Neural progenitor cell (in vitro differentiated cells): Measurements from ENCODE around the gene MYCBP2. TPM values are rescaled to one million over a fixed set of nuclear protein-coding genes. Genes with fewer than 3 reads are reported as not detected.

ENCODE experiments used
- DNase-seq: peaks from one replicate; pipeline ENCODE4 v3.0.0-alpha.2; 2016; ENCODE audit warnings: low spot score
- H2AFZ ChIP-seq: fragments of 200-600 bp; sonication (generic); replicated peaks from 2 replicates; pipeline ENCODE4 v1.6.1; 2016; ENCODE audit warnings: antibody characterized with exemption
- H3F3A ChIP-seq: fragments of 200-600 bp; sonication (generic); 2 replicates; pipeline ENCODE4 v1.6.1; 2016; ENCODE audit warnings: antibody characterized with exemption, low read depth
- H3K27ac ChIP-seq: fragments of 200-600 bp; sonication (generic); 2 replicates; pipeline ENCODE4 v1.5.1; 2016; ENCODE audit warnings: mild to moderate bottlenecking
- H3K27me3 ChIP-seq: fragments of 200-600 bp; sonication (generic); 2 replicates; pipeline ENCODE4 v1.6.1; 2016; ENCODE audit warnings: mild to moderate bottlenecking, moderate library complexity
- H3K36me3 ChIP-seq: fragments of 200-600 bp; sonication (generic); 2 replicates; pipeline ENCODE4 v1.5.1; 2016
- H3K4me1 ChIP-seq: fragments of 200-600 bp; sonication (generic); 2 replicates; pipeline ENCODE4 v1.6.1; 2016; ENCODE audit warnings: mixed run types
- H3K4me2 ChIP-seq: fragments of 200-600 bp; sonication (generic); 2 replicates; pipeline ENCODE4 v1.6.1; 2016
- H3K4me3 ChIP-seq: fragments of 200-600 bp; sonication (generic); 2 replicates; pipeline ENCODE4 v1.5.1; 2016
- H3K79me2 ChIP-seq: fragments of 200-600 bp; sonication (generic); 2 replicates; pipeline ENCODE4 v1.6.1; 2016; ENCODE audit warnings: low read depth
- H3K9ac ChIP-seq: fragments of 200-600 bp; sonication (generic); 2 replicates; pipeline ENCODE4 v1.6.1; 2016
- H3K9me3 ChIP-seq: fragments of 200-600 bp; sonication (generic); 2 replicates; pipeline ENCODE4 v1.5.1; 2016; ENCODE audit warnings: low read depth
- H4K20me1 ChIP-seq: fragments of 200-600 bp; sonication (generic); 2 replicates; pipeline ENCODE4 v1.6.1; 2016; ENCODE audit warnings: low read depth
- H3K27ac Mint-ChIP-seq: 3 replicates; pipeline ENCODE4 v1.8.0; 2021; ENCODE audit warnings: mixed read lengths
- H3K27me3 Mint-ChIP-seq: 2 replicates; pipeline ENCODE4 v1.8.0; 2022; ENCODE audit warnings: low read depth, mild to moderate bottlenecking, inconsistent platforms, moderate library complexity, mixed read lengths; ENCODE audit not compliant: insufficient read depth
- H3K36me3 Mint-ChIP-seq: 3 replicates; pipeline ENCODE4 v1.8.0; 2021; ENCODE audit warnings: mixed read lengths
- H3K4me1 Mint-ChIP-seq: 3 replicates; pipeline ENCODE4 v1.8.0; 2021; ENCODE audit warnings: mixed read lengths
- H3K4me3 Mint-ChIP-seq: 3 replicates; pipeline ENCODE4 v1.8.0; 2021; ENCODE audit warnings: mild to moderate bottlenecking, moderate library complexity, mixed read lengths
- H3K9me3 Mint-ChIP-seq: 3 replicates; pipeline ENCODE4 v1.8.0; 2020; ENCODE audit warnings: mixed read lengths
- CTCF ChIP-seq: fragments of 200-600 bp; sonication (generic); IDR thresholded peaks from 2 replicates; pipeline ENCODE4 v1.5.1; 2017; ENCODE audit warnings: antibody characterized with exemption, mild to moderate bottlenecking
- EZH2 ChIP-seq: fragments of 200-600 bp; sonication (generic); IDR thresholded peaks from 2 replicates; pipeline ENCODE4 v1.6.1; 2017; ENCODE audit warnings: antibody characterized with exemption, mild to moderate bottlenecking, moderate library complexity
- EZH2phosphoT487 ChIP-seq: fragments of 200-600 bp; sonication (generic); IDR thresholded peaks from 2 replicates; pipeline ENCODE4 v1.6.1; 2017; ENCODE audit warnings: antibody characterized with exemption
- total RNA-seq: library from RNA; depleted of rRNA; stranded (reverse); fragments of >200 nt; gene quantifications from 2 replicates; pipeline ENCODE4 v1.2.3, GENCODE V29; 2015; ENCODE audit warnings: low replicate concordance

The MYCBP2 gene
- total RNA-seq, 1 donor from 2014 or later = 37.8 TPM

GRCh38 chr13:77185721-77186120, 141.2 kb downstream of the MYCBP2 start:
- TF ChIP-seq EZH2 (no peak), CTCF (no peak), EZH2phosphoT487 (no peak)
- Histone ChIP-seq H3K79me2 (no peaks in the 10 kb centered on the region), H2AFZ (no peak overlapping the region), H3K9ac (no peak overlapping the region), H3K4me1 (no peaks in the 10 kb centered on the region), H3K27me3 (no peaks in the 10 kb centered on the region), H3F3A (no peaks in the 10 kb centered on the region), H3K9me3 (no peaks in the 10 kb centered on the region), H3K27ac (no peak overlapping the region), H3K36me3 (peaks cover 3% of the 10 kb centered on the region), H3K4me3 (no peak overlapping the region), H4K20me1 (no peaks in the 10 kb centered on the region), H3K4me2 (no peak overlapping the region)
- H3K9me3 Mint-ChIP-seq = no peaks in the 10 kb centered on the region
- no peak overlapping the region for H3K4me3 Mint-ChIP-seq
- H3K27ac Mint-ChIP-seq = no peak overlapping the region
- DNase-seq = no peak
- peaks cover 16% of the 10 kb centered on the region for H3K36me3 Mint-ChIP-seq
- H3K27me3 Mint-ChIP-seq = no peaks in the 10 kb centered on the region
- no peaks in the 10 kb centered on the region for H3K4me1 Mint-ChIP-seq

- Histone ChIP-seq H3K4me2 (no peak overlapping the region), H3F3A (no peaks in the 10 kb centered on the region), H3K4me3 (no peak overlapping the region), H3K36me3 (peaks cover 7% of the 10 kb centered on the region), H4K20me1 (no peaks in the 10 kb centered on the region), H3K27me3 (no peaks in the 10 kb centered on the region), H3K9me3 (no peaks in the 10 kb centered on the region), H3K79me2 (no peaks in the 10 kb centered on the region), H3K9ac (no peak overlapping the region), H2AFZ (no peak overlapping the region), H3K27ac (no peak overlapping the region), H3K4me1 (no peaks in the 10 kb centered on the region)
- H3K9me3 Mint-ChIP-seq = no peaks in the 10 kb centered on the region
- H3K4me3 Mint-ChIP-seq = no peak overlapping the region
- H3K36me3 Mint-ChIP-seq = peaks cover 18% of the 10 kb centered on the region
- H3K27me3 Mint-ChIP-seq = no peaks in the 10 kb centered on the region
- TF ChIP-seq CTCF = no peak
- no peak for TF ChIP-seq EZH2phosphoT487
- no peak for TF ChIP-seq EZH2
- H3K27ac Mint-ChIP-seq = no peak overlapping the region
- DNase-seq = no peak
- H3K4me1 Mint-ChIP-seq = no peaks in the 10 kb centered on the region
Measured at GRCh38 chr13:77184455-77184854, 142.4 kb downstream of the MYCBP2 start.

GRCh38 chr13:77180011-77180410, 146.9 kb downstream of the MYCBP2 start:
- no peaks in the 10 kb centered on the region for H3K4me1 Mint-ChIP-seq
- H3K9me3 Mint-ChIP-seq = no peaks in the 10 kb centered on the region
- H3K27me3 Mint-ChIP-seq = no peaks in the 10 kb centered on the region

More at GRCh38 chr13:77180011-77180410, 146.9 kb downstream of the MYCBP2 start:
- H3K27ac Mint-ChIP-seq = no peak overlapping the region
- peaks cover 4% of the 10 kb centered on the region for H3K36me3 ChIP-seq
- no peak overlapping the region for H3K4me2 ChIP-seq
- no peak overlapping the region for H3K4me3 Mint-ChIP-seq
- no peaks in the 10 kb centered on the region for H3K9me3 ChIP-seq
- no peaks in the 10 kb centered on the region for H4K20me1 ChIP-seq
- H3K4me3 ChIP-seq = no peak overlapping the region
- H3K9ac ChIP-seq = no peak overlapping the region
- H3K27me3 ChIP-seq = no peaks in the 10 kb centered on the region
- H3K4me1 ChIP-seq = no peaks in the 10 kb centered on the region
- H2AFZ ChIP-seq = no peak overlapping the region
- TF ChIP-seq CTCF (no peak), EZH2phosphoT487 (no peak), EZH2 (no peak)
- no peaks in the 10 kb centered on the region for H3K79me2 ChIP-seq
- H3F3A ChIP-seq = no peaks in the 10 kb centered on the region
- peaks cover 12% of the 10 kb centered on the region for H3K36me3 Mint-ChIP-seq
- DNase-seq = no peak
- no peak overlapping the region for H3K27ac ChIP-seq
